ENCODE data around the gene RAPGEF5.

RAPGEF5 gene

GRCh38 chr7:22231141-22231540 lies 125.8 kb downstream of the RAPGEF5 start:
- TF ChIP-seq ZNF274 (IDR thresholded peaks at IDR 0.05; ENCODE audit: low read depth, low read length): no peak
- no peak overlapping the region for H3K4me3 ChIP-seq (ENCODE audit: low read length)

DNA sequence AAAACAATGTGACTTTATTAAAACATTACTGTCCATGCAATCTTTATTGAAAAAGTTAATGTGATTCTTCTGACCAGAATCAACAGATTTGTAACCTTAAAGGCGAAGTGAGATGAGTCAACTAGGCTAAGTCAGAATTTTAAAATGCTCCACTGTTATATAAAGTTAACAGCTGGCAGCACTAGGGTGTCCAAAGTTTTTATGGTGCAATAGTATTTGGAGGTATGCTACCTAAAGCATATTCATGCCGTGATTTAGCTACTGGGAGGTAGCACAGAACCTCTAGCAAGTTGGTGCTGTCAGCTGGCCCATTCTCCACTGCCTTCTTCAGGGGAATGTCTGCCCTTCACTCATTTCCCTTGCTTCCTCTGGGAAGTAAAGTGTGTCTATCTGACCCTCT lies 126.7 kb downstream of the RAPGEF5 start:
- TF ChIP-seq ZNF274 (IDR thresholded peaks at IDR 0.05; ENCODE audit: low read depth, low read length): no peak

GRCh38 chr7:22229148-22229547 lies 127.8 kb downstream of the RAPGEF5 start:
- TF ChIP-seq ZNF274 (IDR thresholded peaks at IDR 0.05; ENCODE audit: low read depth, low read length): no peak
- no peak overlapping the region for H3K4me3 ChIP-seq (ENCODE audit: low read length)

More for the DNA sequence above, 126.7 kb downstream of the RAPGEF5 start:
- H3K4me3 ChIP-seq (ENCODE audit: low read length): no peak overlapping the region

- no peak overlapping the region for H3K4me3 ChIP-seq (ENCODE audit: low read length)
- TF ChIP-seq ZNF274 (IDR thresholded peaks at IDR 0.05; ENCODE audit: low read depth, low read length): no peak
Observed at GRCh38 chr7:22223807-22224206, 133.1 kb downstream of the RAPGEF5 start.

DNA sequence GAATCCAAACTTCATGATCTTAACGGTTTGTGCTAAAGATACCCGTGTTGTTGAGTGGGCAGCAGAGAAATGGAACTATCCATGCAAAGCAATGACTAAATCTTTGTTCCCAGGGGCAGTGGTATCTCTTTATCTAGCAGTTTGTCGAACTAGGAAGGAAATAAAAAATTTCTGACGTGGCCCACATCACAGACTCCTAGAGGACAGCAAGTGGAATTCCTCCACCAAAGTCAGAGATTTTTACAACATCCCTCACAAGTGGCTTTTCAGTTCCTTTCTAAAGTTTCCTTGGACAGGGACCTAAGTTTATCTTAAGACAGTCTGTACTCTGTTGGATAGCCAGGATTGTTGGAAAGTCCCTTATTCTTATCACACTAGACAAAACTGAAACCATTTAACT lies 136.0 kb downstream of the RAPGEF5 start:
- TF ChIP-seq ZNF274 (IDR thresholded peaks at IDR 0.05; ENCODE audit: low read depth, low read length): no peak
- no peak overlapping the region for H3K4me3 ChIP-seq (ENCODE audit: low read length)

DNA sequence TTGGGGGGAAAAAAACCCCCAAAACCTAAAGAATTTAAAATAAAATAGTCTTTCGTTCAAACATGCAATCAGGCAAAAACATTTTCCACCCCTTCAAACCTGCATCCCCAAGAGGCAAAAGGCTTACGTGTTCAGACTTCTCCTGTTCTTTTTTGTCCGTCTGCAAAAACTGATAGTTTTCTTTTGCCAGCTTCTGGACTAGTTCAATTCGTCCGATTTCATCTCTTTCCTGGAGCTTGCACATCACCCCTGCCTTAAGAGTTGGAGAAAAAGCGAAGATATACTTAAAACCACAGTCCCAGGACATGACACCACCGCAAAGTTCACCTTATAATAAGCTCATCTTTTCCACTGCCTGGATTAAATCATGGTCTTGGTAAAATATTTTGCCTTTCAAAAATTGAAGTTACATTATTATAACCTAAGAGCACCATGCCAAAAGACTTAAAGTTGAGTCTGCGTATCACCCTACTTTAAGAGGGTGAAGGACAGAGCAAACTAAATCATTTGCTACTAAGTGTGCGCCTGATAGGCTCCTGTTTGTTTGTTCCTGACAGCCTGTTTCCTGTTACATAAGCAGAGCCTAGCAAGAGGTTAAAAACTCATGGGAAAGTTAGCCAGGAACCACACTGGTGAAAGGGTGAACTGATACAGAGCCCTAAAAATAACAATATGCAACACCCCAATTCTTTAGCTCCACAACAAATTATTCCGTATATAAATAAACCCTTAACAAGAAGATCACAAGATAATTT lies 137.0 kb downstream of the RAPGEF5 start:
- no peak overlapping the region for H3K4me3 ChIP-seq (ENCODE audit: low read length)
- no peak for TF ChIP-seq ZNF274 (IDR thresholded peaks at IDR 0.05; ENCODE audit: low read depth, low read length)

DNA sequence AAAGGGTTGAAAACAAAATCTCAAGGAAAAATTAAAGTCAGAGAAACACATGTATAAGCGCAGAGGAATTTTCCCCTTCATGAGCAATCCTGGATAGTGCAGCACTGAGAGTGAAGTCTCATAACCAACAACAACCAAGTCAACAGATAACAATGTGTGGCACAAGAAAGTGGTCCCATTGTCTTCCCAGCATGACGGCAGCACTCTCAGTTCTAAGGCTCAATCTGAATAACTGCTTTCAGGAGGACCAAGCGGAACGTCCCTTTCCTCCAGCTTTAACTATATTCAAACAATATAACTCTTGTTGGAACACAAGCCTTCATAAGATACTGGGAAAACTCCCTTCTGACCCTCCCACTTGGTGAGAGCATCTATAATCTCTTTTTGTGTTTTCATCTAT lies 137.9 kb downstream of the RAPGEF5 start:
- H3K4me3 ChIP-seq (ENCODE audit: low read length): no peak overlapping the region
- TF ChIP-seq ZNF274 (IDR thresholded peaks at IDR 0.05; ENCODE audit: low read depth, low read length): no peak

DNA sequence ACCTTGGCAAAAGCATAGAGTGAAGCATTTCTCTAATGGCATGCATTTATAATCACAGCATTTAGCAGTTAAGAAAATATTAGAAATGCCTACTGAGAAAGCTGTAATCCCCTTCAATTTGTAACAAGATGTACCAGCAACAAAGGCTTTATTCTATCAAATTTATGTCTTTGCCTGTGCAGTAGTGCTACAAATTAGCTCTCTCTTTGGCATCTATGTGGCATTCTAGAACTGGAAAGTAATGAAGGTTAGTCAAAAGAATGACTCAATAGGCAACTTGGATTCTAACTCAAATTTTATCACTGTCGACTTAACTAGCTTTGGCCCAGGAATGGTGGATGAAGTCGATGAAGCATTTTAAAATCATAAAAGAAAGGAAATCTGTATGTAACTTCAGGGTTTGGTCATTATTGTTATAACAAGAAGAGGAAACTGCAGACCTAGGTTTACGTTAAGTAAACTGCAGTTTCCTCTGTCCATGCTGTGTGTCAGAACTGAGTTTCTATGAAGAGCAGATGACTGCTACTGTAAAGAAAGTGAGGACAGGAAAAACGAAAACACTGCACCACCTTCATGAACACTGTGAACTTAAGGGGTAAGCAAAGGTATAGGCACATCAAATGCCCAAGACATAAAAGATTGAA lies 140.0 kb downstream of the RAPGEF5 start:
- H3K4me3 ChIP-seq (ENCODE audit: low read length): no peak overlapping the region
- TF ChIP-seq ZNF274 (IDR thresholded peaks at IDR 0.05; ENCODE audit: low read depth, low read length): no peak

- TF ChIP-seq ZNF274 (IDR thresholded peaks at IDR 0.05; ENCODE audit: low read depth, low read length): no peak
- no peak overlapping the region for H3K4me3 ChIP-seq (ENCODE audit: low read length)
Observed at GRCh38 chr7:22216309-22216708, 140.6 kb downstream of the RAPGEF5 start.

DNA sequence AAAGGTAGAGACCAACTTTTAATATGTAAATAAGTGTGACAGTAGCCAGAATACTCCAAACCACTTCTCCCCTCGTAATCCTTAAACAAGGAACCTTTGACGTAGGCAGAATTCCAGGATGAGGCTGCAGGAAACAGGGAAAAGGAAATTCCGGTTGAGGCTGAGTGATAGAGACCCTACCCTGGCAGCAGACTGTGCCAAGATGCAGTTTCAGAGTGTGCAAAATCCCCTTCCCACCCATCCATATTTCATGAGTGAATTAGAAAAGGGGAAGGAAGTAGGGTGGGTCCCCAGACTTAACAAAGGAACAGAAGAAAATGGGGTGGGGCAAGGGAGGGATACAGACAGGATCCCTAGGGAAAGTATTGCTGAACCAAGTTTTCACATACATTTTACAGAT lies 143.0 kb downstream of the RAPGEF5 start:
- H3K4me3 ChIP-seq (ENCODE audit: low read length): no peak overlapping the region
- no peak for TF ChIP-seq ZNF274 (IDR thresholded peaks at IDR 0.05; ENCODE audit: low read depth, low read length)

DNA sequence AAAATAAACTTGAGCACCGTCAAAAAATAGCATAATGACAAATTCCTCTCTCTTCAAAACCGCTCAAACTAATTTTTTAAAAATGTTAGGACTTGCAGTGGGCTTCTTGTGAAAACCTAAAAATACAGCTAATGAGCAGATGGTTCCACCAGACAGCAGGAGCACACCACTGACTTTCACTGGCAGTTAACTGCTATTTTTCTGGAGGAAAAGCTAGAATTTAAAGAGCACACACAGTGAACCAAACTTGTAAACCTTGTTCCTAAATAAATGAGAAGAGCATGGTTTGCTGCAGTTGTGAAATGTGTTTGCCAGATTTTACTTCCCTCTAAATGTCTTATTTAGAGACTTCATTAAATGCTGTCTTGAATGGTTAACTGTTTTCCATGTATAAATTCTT lies 143.9 kb downstream of the RAPGEF5 start:
- no peak for TF ChIP-seq ZNF274 (IDR thresholded peaks at IDR 0.05; ENCODE audit: low read depth, low read length)
- H3K4me3 ChIP-seq (ENCODE audit: low read length): no peak overlapping the region

DNA sequence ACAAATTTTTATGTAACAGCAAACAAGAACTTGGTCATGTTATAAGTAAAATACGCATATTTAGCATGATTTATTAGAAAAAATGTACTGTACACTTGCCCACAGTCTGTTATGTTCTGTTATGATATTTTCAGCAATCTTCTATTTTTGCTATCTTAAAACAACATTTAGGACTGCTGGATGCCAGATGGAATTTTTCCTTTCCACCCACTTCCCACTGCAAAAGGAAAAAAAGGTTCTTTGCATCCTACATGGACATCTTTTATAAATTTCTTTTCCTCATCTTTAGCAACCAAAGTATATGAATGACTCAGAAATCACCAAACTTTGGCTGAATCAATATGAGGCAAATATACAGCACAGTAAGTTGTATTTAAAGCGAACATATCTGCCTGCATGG lies 146.0 kb downstream of the RAPGEF5 start:
- TF ChIP-seq ZNF274 (IDR thresholded peaks at IDR 0.05; ENCODE audit: low read depth, low read length): no peak

GRCh38 chr7:22210355-22210754 lies 146.6 kb downstream of the RAPGEF5 start:
- no peak overlapping the region for H3K4me3 ChIP-seq (ENCODE audit: low read length)
- TF ChIP-seq ZNF274 (IDR thresholded peaks at IDR 0.05; ENCODE audit: low read depth, low read length): no peak

More for the DNA sequence above, 146.0 kb downstream of the RAPGEF5 start:
- H3K4me3 ChIP-seq (ENCODE audit: low read length): no peak overlapping the region

- no peak for TF ChIP-seq ZNF274 (IDR thresholded peaks at IDR 0.05; ENCODE audit: low read depth, low read length)
- no peak overlapping the region for H3K4me3 ChIP-seq (ENCODE audit: low read length)
Observed at GRCh38 chr7:22208799-22209198, 148.2 kb downstream of the RAPGEF5 start.

DNA sequence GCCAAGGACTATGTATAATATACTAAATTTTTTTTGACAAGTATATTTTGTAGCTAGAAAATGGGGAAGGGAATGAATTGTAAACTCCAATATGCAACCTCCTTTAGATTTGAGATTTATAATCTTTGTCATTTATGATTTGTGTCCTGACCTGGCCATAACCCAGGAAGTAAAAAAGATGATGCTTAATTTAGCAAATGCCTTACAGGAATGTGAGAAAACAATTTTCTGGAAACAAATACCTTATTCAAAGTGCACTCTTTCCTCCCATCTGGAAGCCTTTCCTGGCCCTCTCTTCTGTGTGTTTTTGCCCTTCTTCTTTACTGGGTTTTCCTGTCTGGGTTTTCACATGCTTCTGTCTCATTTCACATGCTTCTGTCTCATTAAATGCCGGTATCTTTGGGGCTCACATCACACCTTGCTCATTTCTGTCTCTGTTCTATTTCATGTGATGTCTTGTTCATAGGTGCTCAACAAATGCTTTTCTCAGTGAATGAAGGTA lies 149.2 kb downstream of the RAPGEF5 start:
- H3K4me3 ChIP-seq (ENCODE audit: low read length): no peak overlapping the region
- no peak for TF ChIP-seq ZNF274 (IDR thresholded peaks at IDR 0.05; ENCODE audit: low read depth, low read length)

Measured in GM08714 (cell line).